Activated CD4-positive, CD25-positive, alpha-beta regulatory T cell treated with anti-CD3 and anti-CD28 coated beads, Interleukin-2, amount 50 U/mL, for 16 hours (primary cell): Measurements from ENCODE around the gene CDC27.
"Not testable (repeated sequence)": the region's sequence is repeated elsewhere in the genome, so short reads cannot be mapped to it uniquely, and the experiment has no call there.

Source experiments
- DNase-seq: peaks from one replicate; pipeline ENCODE4 v3.0.0-alpha.2; 2020; ENCODE audit warnings: low read depth, low spot score

Gene CDC27, protein sequence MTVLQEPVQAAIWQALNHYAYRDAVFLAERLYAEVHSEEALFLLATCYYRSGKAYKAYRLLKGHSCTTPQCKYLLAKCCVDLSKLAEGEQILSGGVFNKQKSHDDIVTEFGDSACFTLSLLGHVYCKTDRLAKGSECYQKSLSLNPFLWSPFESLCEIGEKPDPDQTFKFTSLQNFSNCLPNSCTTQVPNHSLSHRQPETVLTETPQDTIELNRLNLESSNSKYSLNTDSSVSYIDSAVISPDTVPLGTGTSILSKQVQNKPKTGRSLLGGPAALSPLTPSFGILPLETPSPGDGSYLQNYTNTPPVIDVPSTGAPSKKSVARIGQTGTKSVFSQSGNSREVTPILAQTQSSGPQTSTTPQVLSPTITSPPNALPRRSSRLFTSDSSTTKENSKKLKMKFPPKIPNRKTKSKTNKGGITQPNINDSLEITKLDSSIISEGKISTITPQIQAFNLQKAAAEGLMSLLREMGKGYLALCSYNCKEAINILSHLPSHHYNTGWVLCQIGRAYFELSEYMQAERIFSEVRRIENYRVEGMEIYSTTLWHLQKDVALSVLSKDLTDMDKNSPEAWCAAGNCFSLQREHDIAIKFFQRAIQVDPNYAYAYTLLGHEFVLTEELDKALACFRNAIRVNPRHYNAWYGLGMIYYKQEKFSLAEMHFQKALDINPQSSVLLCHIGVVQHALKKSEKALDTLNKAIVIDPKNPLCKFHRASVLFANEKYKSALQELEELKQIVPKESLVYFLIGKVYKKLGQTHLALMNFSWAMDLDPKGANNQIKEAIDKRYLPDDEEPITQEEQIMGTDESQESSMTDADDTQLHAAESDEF

DNA sequence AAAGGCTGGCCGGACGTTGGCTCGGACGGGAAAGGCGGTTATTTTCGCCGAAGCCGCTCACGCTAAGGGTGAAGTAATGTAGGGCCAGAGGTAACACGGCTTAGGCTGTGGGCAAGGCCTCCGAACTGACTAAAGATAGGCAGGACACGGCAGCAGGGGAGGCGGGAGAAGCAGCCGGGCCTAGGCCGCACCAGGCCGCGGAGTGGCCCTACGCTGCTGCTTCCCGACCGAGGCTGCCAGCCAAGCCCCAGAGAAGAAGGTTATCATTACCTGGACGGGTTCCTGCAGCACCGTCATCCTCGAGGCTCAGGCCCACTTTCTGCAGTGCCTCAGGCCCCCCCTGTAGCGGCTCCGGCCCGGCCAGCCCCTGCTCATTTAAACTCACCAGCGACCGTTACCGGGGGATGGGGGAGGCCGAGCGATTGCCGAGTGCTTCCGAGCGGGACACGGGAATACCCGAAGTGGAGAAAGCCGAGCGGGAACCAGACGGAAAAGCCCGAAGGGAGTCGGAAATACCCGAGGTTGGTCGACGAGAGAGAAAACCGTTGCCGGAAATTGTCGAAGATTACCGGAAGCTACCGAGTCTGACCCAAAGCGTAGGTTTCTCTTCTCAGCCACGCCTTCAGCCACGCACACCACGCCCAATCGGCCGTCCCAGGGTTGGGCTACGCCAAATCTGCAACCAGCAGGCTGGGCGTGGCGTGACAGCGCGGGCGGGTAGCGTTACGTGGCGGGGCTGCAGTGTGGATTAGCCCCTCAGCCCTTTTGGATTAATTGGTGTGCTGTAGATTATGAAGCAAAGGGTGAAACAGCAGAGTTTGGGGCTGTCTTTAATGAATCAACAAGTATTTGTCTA is at the start of gene CDC27:
CDC27 (minus strand) TSS at position 420 of the 856 bp plus-strand sequence; CDS start at position 297, 123 bp downstream.
- peak; percentile 98 for DNase-seq

DNA sequence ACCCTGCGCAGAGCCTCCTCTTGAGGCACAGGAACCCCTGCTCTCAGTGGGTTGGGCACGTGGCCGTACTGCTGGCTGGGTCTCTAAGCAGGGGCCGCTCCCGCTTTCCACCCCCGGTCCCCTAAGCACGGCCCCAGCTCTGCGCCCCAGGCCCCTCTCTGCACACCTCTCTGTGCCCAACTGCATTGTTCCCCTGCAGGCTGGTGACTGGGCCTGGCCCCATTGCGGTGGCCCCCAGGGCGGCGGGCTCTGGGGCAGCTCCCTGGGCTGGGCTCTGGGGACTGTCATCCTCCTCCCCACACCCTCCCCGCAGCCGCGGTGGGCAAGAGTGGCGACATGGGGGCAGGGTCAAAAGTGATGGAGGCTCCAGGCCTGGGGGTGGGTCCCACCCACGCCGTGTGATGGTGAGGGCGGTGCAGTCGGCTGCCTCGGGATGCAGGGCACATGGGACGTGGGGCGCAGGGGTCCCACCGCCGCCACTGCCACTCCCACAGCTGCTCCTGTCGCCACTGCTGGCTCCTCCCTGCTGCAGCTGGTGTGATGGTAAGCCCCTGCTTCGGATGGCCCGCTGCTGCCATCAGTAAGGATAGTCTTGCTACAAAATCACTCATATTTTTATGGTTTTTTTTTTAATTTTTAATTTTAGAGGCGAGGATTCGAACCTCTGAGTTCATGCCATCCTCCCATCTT is 49.4 kb upstream of the CDC27 start:
- DNase-seq = no peak

- no peak for DNase-seq
Measured at GRCh38 chr17:47237841-47238240, 48.7 kb upstream of the CDC27 start.

DNA sequence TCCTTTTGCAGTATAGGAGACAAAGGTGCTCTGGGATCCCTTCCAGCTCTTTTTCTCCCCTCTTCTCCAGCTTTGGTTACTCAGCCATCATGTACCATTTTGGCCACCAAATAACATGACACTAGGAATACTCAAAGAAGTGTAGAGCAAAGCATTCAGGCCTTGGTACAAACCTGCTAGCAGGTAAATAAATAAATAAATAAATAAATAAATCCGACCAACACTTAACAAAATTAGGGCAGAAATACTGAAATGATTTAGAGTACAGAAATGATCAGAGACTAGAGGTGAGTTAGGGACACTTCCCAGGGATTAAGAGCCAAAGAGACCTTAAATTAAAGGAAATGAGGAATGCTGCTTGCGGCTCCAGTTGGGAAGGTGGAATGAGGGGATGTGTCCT is 46.8 kb upstream of the CDC27 start:
- no peak for DNase-seq

DNA sequence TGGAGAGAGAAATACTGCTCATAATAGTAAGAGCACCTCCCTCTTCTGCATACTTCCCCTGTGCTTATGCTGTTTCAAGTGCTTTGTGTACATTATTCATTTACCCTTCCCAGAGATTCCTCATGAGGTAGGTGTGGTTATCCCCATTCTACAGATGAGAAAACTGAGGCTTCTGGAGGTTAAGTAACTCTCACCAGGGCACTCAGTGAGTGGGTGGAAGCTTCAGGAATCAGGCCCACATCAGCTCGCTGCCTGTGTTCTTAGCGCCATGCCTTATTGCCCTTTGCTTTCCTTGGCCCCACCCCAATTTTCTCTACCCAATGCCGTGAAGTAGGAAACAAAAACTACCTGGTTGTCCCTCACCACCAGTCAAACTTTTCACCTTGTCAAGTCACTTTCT is 46.4 kb upstream of the CDC27 start:
- no peak for DNase-seq

GRCh38 chr17:47232465-47232864 is 43.4 kb upstream of the CDC27 start:
- DNase-seq = no peak

GRCh38 chr17:47231866-47232265 is 42.8 kb upstream of the CDC27 start:
- no peak for DNase-seq

- DNase-seq = no peak
Measured at GRCh38 chr17:47231334-47231733, 42.2 kb upstream of the CDC27 start.

DNA sequence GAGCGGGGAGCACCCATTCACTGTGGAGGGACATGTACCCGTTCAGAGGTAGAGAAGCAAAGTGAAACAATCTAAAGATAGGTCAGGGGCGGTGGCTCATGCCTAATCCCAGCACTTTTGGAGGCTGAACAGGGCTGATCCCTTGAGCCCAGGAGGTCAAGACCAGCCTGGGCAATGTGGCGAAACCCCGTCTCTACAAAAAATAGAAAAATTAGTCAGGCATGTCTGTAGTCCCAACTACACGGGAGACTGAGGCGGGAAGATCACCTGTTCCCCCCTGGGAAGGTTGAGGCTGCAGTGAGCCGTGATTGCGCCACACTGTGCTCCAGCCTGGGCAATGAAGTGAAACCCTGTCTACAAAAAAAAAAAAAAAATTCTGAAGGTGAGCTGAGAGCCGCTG is 41.8 kb upstream of the CDC27 start:
- no peak for DNase-seq

GRCh38 chr17:47229535-47230443 is 40.7 kb upstream of the CDC27 start:
- DNase-seq = peak; percentile 38

DNA sequence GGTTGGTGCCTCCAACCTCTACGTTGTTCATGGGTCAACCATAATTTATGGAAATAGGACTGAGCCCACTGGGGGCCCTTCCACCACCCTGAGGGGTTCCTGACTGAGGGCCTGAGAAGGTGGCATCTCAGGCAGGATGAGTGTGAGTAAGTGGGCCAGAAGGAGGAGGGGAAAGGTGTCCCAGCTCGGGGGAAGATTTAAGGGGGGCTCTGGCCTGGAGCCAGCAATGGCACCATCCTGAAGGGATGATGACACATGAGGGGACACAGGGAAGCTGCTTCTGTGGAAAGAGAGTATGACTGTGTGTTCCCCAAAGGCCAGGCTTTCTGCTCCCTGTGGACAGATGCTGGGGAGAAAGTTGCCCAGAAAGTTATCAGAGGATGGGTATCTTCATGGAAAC is 38.8 kb upstream of the CDC27 start:
- DNase-seq = no peak

DNA sequence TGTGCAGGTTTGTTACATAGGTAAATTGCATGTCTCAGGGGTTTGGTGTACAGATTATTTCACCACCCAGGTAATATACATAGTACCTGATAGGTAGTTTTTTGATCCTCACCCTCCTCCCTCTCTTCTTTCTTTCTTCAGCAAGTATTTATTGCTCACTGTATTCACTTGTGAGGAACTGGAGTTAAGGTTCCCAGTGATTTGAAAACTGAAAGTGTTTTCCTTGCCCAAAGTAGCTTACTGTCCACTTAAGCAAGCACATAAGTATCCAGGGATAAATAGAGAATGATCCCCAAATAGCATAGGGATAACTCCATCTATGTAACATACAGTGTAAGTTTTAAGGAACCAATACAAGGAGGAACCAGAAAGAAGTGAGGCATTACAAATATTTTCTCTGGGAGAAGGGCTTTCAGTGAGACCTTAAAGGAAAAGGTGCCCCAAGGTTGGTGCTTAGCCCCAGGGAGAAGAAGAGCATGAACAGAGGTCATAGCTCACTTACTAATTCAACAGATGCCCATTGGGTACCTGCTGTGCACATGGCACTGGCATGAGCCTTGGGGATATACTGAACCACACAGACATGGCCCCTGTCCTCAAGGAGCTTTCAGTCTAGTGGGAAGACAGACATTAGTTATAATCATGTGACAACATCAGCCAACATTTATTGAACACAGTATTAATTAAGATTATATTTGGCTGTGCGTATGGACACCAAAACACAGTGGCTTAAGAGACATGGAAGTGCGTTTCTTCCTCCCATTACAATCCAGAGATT is 37.0 kb upstream of the CDC27 start:
- no peak for DNase-seq

- no peak for DNase-seq
Measured at GRCh38 chr17:47225436-47225858, 36.4 kb upstream of the CDC27 start.

- no peak for DNase-seq
Measured at GRCh38 chr17:47224966-47225365, 35.9 kb upstream of the CDC27 start.

DNA sequence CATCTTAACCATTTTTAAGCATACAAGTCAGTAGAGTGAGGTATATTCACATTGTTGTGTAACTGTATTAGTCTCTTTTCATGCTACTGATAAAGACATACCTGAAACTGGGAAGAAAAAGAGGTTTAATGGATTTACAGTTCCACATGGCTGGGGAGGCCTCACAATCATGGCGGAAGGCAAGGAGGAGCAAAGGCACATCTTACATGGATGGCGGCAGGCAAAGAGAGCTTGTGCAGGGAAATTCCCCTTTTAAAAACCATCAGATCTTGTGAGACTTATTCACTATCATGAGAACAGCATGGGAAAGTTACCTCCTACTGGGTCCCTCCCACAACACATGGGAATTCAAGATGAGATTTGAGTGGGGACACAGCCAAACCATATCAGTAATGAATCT is 35.0 kb upstream of the CDC27 start:
- not testable (repeated sequence) for DNase-seq

GRCh38 chr17:47223460-47223859 is 34.4 kb upstream of the CDC27 start:
- DNase-seq = no peak

DNA sequence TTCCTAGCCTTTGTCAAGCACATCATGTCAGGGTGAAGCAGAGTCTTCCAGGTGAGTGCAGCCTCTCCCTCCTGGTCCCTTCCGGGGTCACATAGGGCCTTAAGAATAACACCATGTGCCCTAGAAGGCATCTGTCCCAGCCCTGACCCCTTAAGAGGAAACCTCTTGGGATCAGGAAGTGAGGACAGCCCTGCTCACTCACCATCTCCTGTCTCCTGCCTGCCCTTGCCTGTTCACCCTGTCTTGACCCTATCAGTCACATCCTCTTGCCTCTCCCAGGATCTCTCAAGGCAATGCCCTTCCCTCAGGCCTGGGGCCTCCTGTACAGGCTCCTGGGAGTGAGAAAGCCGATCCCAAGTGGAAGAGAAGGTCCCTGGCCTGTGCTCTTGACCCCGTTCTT is 33.9 kb upstream of the CDC27 start:
- DNase-seq = no peak

DNA sequence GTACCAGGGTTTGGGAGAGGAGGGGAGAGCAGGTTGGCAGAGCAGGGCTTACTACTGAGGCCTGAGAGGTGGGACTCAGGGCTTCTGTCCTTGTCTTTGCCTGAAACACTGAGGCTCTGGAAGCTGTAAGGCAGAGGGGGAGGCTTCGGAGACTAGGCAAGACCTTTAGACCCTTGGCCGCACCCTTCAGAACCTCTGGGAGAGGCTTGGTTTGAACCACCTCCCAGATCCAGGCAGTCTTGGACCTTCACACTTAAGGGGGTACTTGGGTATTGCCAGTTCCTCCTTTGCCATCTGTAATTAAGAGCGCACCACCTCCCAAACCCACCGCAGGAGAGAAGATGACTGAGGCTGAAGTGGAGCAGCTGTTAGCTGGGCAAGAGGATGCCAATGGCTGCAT is 33.0 kb upstream of the CDC27 start:
- no peak for DNase-seq

GRCh38 chr17:47221154-47221553 is 32.1 kb upstream of the CDC27 start:
- DNase-seq = no peak
